ENCODE data around the gene NTHL1.

The NTHL1 gene

DNA sequence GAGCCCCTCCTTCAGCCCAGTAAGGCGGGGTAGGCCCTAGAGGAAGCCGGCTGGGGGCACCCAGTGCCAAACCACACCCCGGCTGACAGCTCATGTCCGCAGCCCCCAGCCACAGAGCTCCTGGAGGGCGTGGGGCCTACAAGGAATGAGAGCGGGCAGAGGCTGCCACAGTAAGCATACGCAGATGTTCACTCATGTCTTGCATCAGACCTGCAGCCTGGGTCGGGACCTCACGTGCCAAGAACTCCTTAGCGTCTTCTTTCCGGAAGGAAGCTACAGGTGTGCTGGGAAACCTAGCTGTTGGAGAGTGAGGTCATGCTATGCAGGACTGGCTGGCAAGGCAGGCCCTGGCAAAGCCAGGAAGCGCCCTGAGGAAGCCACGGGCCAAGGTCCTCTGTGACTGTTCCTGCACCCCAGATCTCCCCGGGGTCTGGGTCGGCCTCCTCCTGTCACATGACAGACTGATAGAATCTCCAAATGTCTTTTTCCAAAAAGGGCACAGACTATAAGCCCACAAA, 39.6 kb downstream of the NTHL1 start:
- DNase-seq (ENCODE audit: low spot score) = no peak

DNA sequence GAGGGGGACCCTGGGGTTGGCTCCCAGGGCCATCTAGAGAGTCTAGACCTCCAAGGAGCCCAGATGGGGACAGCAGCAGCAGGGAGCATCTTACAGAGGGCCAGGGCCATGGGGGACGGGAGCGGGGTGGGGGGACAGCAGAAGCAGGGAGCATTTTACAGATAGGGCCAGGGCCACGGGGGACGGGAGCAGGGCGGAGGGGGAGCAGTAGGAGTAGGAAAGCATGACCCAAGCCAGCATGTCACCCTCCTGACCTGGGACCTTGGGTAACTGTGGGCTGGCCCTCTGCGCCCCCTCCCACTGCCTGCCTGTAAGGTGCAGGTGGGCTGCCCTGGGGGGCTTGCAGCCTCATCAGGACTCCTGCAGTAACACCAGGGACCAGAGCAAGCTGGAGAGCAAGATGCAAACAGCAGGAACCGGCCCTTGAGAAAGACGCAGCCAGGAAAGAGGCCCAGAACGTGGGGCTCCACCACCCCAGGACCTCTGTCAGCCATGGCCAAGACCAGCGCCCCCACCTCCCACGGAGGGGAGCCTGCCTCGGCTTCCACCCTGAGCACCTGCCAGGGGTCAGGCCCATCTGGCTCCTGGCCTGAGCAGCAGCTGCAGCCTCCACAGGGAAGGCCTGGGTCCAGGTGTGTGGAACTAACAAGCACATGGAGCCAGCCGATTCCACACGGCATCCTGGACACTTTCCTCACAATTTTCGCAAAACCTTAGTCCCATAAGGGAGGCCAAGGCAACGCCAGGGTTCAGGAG, 40.4 kb downstream of the NTHL1 start:
- no peak for DNase-seq (ENCODE audit: low spot score)

DNA sequence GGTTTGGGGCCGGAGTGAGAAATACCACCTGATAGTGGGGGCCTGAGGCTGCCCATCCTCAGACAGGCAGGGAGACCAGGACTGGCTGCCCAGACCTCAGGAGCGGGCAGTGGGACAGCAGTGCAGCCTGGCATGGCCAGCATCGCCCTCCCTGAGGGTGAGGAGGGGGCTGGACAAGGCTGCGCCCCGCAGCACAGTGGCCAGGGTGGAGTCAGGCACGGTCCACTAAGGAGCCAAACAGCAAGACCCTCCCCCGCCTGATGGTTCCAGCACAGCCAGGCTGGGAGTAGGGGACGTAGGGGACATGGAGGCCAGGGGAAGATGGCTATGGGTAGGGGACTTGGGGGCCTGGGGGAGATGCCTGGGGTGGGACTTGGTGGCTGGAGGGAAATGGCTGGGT, 41.3 kb downstream of the NTHL1 start:
- DNase-seq (ENCODE audit: low spot score) = no peak

- DNase-seq (ENCODE audit: low spot score) = no peak
Measured at GRCh38 chr16:2005646-2006045, 42.0 kb downstream of the NTHL1 start.

DNA sequence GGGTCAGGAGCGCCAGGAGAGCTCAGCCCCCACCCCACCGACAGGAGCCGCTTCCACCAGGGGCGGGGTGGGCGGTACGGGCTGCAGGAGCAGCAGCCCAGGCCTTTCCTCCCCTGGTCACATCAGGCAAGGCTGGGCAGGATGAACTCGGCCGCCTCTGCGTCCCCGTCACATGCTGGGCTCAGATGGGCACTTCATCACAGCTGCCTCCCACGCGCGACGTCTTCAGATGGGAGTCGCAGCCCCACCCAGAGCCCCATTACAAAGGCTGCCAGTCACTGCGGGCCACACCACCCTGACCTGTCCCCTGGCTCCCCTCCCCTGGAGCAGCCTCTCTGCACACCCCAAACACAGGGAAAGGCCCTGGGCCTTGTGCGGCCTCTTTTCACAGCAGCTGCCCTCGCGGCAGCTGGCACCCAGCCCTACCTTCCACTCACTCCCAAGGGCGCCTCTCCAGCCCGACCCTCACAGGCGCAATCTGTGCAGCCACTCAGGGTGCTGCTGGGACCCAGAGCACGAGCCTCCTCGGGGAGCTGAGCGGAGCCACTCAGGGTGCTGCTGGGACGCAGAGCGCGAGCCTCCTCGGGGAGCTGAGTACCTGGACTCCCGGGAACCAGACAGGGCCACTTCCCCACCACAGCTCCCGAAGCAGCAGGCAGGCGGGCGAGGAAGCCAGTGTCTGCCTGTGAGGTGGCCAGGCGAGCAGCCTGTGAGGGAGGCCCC, 42.7 kb downstream of the NTHL1 start:
- no peak for DNase-seq (ENCODE audit: low spot score)

DNA sequence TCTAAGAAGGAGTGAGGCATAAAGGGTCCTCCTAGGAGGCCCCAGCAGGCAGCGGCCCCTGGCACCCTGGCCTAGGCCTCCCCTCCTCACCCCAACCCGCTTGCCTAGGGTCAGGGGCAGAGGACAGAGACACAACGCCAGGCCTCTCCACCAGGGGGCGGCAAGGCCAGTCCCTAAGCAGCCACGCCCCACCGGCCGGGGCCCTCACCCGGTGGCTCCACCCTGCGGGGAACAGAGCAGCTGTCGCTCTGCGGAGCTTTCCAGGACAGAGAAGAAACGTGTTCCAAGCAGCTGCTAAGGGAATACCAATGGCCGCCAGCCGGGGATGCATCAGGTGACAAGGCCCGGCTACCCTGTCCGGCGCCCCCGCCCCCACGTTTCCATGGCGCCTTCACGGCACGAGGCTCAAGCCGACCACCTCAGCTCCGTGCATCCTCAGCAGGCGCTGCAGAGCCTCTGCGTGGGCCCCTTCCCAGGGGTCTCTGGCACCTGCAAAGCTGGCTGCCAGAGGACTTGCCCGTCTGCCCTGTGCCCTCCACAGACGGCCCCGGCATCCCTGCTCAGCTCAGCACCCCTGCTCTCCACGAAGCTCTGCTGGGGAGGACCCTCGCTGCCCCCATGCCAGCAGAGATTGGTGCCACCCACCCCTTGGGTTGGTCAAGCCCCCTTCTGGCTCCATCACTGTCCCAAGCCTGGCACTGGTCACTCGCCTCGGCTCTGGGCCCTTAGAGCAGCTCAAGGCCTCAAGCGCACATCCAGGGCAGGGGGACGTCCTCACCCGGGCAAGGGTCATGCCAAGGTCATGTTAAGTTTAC, 43.6 kb downstream of the NTHL1 start:
- peak; percentile 84 for DNase-seq (ENCODE audit: low spot score)

DNA sequence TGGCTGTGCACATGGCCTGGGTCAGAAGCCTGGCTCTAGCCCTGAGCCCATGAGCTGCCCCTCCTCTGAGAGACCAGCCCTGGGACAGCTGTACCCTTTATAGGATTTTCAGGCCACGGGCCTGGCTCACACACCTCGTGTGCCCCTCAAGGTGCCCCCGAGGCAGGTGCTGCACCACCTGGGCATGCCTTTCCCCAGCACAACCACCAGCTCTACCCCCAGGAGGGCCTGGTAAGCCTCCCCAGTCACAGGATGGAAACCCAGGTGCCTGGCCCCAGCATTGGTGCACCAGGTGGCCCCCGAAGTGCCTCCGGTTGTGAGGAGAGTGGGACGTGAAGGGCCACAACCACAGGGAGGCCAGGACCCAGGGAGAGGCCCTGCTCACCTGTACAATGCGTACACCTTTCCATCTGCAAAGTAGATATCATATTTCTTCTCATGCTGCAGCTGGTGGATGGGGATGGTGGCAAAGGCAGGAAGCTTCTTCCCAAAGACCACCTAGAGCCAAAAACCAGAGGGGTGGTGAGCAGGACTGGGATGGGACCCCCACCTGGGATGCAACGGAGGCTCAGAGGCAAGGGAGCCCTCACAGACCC, 44.3 kb downstream of the NTHL1 start:
- DNase-seq (ENCODE audit: low spot score) = no peak

DNA sequence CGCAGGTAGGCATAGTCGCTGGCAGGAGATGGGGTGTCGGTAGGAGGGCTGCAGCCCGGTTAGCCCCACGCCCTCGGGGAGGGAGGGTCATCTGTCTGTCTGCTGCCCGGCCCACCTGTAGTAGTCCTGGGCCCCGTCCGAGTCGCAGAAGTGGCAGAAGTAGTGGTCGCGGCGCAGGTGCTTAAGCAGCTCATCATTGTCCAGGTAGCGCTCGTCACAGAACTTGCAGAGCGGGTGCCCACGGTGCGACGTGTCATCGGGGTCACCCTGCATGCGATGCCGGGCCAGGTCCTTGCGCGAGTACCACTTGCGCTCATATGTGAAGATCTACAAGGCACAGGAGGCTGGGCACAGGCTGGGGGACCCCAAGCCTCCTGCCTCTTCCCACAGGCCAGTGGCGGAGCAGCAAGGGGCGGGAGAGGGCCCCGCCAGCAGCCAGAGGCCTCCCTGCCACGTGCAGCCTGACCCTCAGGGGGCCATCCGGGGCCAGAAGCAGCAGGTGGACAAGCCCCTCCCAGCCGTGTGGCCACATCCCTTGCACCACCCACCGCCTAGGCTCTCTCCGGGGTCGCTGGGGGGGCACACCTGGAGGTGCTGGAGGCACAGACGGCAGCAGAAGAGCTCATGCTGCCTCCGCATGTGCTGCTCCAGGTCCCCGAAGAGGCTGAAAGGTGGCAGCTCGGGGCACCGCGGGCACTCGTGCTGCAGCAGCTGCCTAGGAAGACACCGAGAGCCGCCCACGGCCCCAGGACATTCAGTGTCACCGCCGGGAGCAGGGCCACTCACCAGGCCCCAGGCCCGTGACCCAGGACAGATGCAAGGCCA, 45.0 kb downstream of the NTHL1 start:
- DNase-seq (ENCODE audit: low spot score) = no peak

GRCh38 chr16:2001456-2002355, 45.9 kb downstream of the NTHL1 start:
- no peak for DNase-seq (ENCODE audit: low spot score)

- DNase-seq (ENCODE audit: low spot score) = no peak
Measured at GRCh38 chr16:2001035-2001434, 46.6 kb downstream of the NTHL1 start.

GRCh38 chr16:1999866-2000514, 47.6 kb downstream of the NTHL1 start:
- no peak for DNase-seq (ENCODE audit: low spot score)

GRCh38 chr16:1998852-1999801, 48.5 kb downstream of the NTHL1 start:
- DNase-seq (ENCODE audit: low spot score) = no peak

- no peak for DNase-seq (ENCODE audit: low spot score)
Measured at GRCh38 chr16:1998360-1998835, 49.2 kb downstream of the NTHL1 start.

DNA sequence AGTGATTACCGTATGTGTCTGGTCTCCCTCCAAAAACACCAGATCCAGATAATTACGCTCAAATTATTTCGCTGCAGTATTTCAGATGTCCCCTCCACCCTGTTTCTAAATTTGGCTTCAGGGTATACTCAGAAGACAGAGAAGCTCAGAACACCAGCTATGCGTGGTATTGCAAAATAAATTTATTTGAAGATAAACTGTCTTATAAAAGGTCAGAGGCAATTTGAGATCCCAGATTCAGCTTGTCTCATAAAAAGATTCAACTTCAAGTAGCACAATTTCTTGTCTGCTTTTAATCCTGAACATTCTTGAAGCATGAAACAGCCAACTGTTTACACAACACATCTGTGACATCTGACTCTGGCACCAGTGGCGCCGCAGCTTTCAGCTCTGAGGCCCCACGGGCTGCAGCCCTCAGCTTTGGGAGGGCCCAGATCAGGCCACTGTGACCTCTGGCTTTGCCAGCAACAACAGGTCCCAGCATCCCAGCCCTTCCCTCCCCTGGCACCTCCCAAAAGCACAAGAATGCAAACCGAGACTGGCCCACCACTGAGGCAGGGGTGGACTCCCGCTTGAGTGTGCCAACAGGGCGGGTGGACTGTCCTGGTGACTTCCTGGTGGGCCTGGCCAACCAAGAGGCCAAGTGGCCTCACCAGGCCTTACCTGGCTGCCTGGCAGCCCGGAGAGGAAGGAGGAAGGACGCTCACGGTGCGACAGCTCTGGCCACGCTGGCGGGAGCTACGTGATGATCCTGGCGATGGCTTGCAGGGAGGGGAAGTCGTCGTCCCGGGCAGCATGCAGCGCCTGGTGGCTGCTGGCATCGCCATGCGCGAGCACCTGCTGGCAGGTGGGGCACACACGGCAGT, 49.9 kb downstream of the NTHL1 start:
- no peak for DNase-seq (ENCODE audit: low spot score)

DNA sequence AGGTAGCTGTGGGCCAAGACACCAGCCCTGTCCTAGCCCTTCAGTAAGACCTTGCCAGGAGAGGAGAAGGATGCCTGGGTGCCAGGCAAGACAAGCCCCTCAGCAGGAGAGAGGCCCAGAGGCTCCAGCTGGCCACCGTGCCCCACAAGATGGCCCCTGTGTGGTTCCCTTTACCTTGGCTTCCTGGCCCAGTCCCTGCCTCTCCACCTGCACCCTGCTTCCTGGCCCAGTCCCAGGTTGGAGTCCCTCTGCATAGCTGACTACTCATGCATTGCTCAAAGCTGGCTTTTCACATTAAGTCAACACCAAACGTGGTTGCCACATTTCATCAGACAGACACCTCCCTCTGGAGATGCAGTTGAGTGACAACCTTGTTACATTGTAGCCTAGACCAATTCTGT, 53.9 kb downstream of the NTHL1 start:
- no peak for DNase-seq (ENCODE audit: low spot score)

- DNase-seq (ENCODE audit: low spot score) = no peak
Measured at GRCh38 chr16:1992704-1993317, 54.8 kb downstream of the NTHL1 start.
